Measurements from ENCODE around the gene CCDC68. TPM values are rescaled to one million over a fixed set of nuclear protein-coding genes. Genes with fewer than 3 reads are reported as not detected.

Gene CCDC68
- total and polyA plus RNA-seq, 9 donors: 5.4 to 62.8 (median 11.2) TPM

DNA sequence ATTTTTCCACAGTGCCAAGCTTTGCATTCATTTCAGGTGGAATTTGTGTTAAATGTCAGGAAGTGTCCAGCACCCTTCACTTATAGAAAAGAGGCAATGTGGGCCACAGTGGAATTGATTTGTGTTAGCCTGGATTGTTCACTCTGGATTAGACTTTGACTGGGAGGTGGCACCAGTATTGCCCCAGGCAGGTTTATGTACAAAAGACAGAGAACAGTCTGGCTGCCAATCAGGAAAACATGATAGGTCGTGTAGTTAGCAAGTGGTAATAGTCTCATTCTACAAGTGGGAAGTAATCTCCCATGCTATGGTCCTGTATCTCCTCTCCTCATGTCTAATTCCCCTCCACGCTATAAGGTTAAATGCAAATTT, 85.4 kb downstream of the CCDC68 start:
- H3K4me1 ChIP-seq (ENCODE audit: insufficient read depth): no peaks in the 10 kb centered on the region
- no peak overlapping the region for H3K27ac ChIP-seq
- intact Hi-C loops (cut with DNase I): no loop called here
- WGBS, 3 donors: 78 to 89% (median 87%) methylated on average over 2 of the region's 2 CpGs
- H3K4me3 ChIP-seq: no peak overlapping the region
- no peaks in the 10 kb centered on the region for H3K36me3 ChIP-seq
- no peak for DNase-seq
- H3K9me3 ChIP-seq: no peaks in the 10 kb centered on the region
- no peak for TF ChIP-seq EP300 (IDR thresholded peaks at IDR 0.05)
- TF ChIP-seq, protein P1, sequence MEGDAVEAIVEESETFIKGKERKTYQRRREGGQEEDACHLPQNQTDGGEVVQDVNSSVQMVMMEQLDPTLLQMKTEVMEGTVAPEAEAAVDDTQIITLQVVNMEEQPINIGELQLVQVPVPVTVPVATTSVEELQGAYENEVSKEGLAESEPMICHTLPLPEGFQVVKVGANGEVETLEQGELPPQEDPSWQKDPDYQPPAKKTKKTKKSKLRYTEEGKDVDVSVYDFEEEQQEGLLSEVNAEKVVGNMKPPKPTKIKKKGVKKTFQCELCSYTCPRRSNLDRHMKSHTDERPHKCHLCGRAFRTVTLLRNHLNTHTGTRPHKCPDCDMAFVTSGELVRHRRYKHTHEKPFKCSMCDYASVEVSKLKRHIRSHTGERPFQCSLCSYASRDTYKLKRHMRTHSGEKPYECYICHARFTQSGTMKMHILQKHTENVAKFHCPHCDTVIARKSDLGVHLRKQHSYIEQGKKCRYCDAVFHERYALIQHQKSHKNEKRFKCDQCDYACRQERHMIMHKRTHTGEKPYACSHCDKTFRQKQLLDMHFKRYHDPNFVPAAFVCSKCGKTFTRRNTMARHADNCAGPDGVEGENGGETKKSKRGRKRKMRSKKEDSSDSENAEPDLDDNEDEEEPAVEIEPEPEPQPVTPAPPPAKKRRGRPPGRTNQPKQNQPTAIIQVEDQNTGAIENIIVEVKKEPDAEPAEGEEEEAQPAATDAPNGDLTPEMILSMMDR (IDR thresholded peaks at IDR 0.05): no peak
- TF ChIP-seq POLR2A (IDR thresholded peaks at IDR 0.05): no peak
- H3K27me3 ChIP-seq: no peaks in the 10 kb centered on the region

DNA sequence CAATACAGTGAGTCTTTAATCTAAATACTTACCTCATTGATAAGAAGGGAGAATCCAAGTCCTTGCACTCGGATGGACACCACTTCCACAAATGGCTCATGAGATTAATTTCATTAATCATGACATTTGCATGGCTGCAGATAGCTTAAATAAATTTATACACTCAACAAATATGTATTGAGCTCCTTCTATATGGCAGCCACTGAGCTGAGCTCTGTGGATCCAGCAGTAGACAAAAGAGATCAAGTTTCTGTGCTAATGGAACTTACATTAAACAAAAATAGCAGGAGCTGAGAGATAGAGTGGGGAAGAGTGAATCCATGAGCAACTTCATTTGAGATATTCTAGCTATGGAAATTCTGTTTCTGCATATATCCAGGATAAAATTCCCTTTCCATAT, 86.6 kb downstream of the CCDC68 start:
- 65 to 85% (median 66%) methylated on average over 1 of the region's 1 CpG for WGBS, 3 donors
- H3K4me3 ChIP-seq: no peak overlapping the region
- no peak for DNase-seq
- H3K4me1 ChIP-seq (ENCODE audit: insufficient read depth): no peaks in the 10 kb centered on the region
- H3K27me3 ChIP-seq: no peaks in the 10 kb centered on the region
- H3K9me3 ChIP-seq: no peaks in the 10 kb centered on the region
- no peaks in the 10 kb centered on the region for H3K36me3 ChIP-seq
- no peak overlapping the region for H3K27ac ChIP-seq
- TF ChIP-seq, protein P1 (IDR thresholded peaks at IDR 0.05): no peak
- TF ChIP-seq POLR2A (IDR thresholded peaks at IDR 0.05) (no peak), EP300 (IDR thresholded peaks at IDR 0.05) (no peak)
- intact Hi-C loops (cut with DNase I): no loop called here

DNA sequence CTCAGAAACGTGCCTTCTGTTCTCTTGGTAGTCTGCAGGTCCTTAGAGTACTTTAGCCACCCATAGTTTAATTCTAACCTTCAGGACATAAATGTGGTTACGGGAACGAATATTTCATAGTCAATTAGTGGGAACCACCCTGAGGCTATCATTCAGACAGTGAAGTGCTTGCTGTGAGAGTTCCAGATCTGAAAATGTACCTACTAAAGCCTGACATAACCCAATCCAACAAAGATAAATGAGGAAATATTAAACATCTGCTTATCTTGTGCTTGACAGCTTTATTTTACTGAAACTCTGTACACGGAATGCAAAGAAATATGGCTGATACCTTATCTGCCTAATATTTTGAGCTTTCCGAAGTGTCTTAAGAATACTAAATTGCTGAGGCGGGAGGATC, 88.0 kb downstream of the CCDC68 start:
- no peaks in the 10 kb centered on the region for H3K4me1 ChIP-seq (ENCODE audit: insufficient read depth)
- H3K9me3 ChIP-seq: no peaks in the 10 kb centered on the region
- H3K36me3 ChIP-seq: no peaks in the 10 kb centered on the region
- 51 to 60% (median 59%) methylated on average over 6 of the region's 6 CpGs for WGBS, 3 donors
- H3K27ac ChIP-seq: no peak overlapping the region
- H3K27me3 ChIP-seq: no peaks in the 10 kb centered on the region
- H3K4me3 ChIP-seq: no peak overlapping the region
- intact Hi-C loops (cut with DNase I): no loop called here
- TF ChIP-seq POLR2A (IDR thresholded peaks at IDR 0.05): no peak
- DNase-seq: no peak

DNA sequence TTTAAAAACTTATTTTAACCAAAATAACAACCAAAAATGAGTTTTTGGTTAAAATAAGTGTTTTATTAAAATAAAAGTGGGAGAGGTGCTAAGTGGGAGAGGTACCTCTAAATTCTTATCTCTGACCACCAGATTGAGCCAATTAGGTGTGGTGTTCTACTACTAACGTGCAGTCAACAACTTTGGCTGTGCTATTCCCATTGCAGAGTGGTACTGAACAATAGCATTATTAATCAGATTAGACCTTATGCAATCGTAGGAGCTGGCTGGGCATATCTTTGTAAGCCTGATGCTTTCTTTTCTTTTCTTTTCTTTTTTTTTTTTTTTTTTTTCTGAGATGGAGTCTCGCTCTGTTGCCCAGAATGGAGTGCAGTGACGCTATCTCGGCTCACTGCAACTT, 92.1 kb downstream of the CCDC68 start:
- H3K9me3 ChIP-seq: no peaks in the 10 kb centered on the region
- no peak overlapping the region for H3K4me3 ChIP-seq
- WGBS, 3 donors: 86 to 90% (median 87%) methylated on average over 5 of the region's 5 CpGs
- TF ChIP-seq, protein P1 (IDR thresholded peaks at IDR 0.05): no peak
- TF ChIP-seq EP300 (IDR thresholded peaks at IDR 0.05) (no peak), POLR2A (IDR thresholded peaks at IDR 0.05) (no peak)
- no peak for DNase-seq
- intact Hi-C loops (cut with DNase I): no loop called here
- H3K27ac ChIP-seq: no peak overlapping the region
- no peaks in the 10 kb centered on the region for H3K27me3 ChIP-seq
- H3K36me3 ChIP-seq: no peaks in the 10 kb centered on the region
- H3K4me1 ChIP-seq (ENCODE audit: insufficient read depth): no peaks in the 10 kb centered on the region

DNA sequence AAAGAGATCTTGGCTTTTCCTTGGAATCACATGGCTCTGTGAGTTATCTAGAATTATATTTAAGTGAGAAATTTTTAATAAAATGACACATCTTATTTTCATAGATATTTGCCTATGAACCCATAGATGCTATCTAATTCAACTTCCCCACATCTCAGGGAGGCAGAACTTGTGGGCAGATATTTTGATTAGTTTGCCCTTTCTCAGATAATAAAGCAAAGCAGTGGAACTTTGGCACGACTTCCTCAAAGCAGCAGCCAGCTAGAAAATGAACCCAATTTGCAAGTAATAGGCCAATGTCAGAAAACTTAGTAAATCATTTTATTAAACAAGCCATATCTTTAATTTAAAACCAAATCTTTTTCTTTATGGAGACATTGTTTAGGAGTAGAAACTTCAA, 98.3 kb downstream of the CCDC68 start:
- TF ChIP-seq EP300 (IDR thresholded peaks at IDR 0.05) (no peak), POLR2A (IDR thresholded peaks at IDR 0.05) (no peak)
- TF ChIP-seq, protein P1 (IDR thresholded peaks at IDR 0.05): no peak
- intact Hi-C loops (cut with DNase I): no loop called here
- Histone ChIP-seq H3K4me1 (ENCODE audit: insufficient read depth) (no peaks in the 10 kb centered on the region), H3K4me3 (no peak overlapping the region), H3K27ac (no peak overlapping the region), H3K36me3 (no peaks in the 10 kb centered on the region), H3K27me3 (no peaks in the 10 kb centered on the region), H3K9me3 (no peaks in the 10 kb centered on the region)
- DNase-seq: no peak
- WGBS, 3 donors: 53 to 61% (median 59%) methylated on average over 1 of the region's 1 CpG
